ENCODE results near the gene ZCCHC10.
A peak's percentile ranks its signal among the peaks of the same experiment; 100 is the strongest.
"Not testable (repeated sequence)": the region's sequence is repeated elsewhere in the genome, so short reads cannot be mapped to it uniquely, and the experiment has no call there.

Gene ZCCHC10

GRCh38 chr5:132972436-132972828 lies 53.9 kb downstream of the ZCCHC10 start:
- not testable (repeated sequence) for DNase-seq

DNA sequence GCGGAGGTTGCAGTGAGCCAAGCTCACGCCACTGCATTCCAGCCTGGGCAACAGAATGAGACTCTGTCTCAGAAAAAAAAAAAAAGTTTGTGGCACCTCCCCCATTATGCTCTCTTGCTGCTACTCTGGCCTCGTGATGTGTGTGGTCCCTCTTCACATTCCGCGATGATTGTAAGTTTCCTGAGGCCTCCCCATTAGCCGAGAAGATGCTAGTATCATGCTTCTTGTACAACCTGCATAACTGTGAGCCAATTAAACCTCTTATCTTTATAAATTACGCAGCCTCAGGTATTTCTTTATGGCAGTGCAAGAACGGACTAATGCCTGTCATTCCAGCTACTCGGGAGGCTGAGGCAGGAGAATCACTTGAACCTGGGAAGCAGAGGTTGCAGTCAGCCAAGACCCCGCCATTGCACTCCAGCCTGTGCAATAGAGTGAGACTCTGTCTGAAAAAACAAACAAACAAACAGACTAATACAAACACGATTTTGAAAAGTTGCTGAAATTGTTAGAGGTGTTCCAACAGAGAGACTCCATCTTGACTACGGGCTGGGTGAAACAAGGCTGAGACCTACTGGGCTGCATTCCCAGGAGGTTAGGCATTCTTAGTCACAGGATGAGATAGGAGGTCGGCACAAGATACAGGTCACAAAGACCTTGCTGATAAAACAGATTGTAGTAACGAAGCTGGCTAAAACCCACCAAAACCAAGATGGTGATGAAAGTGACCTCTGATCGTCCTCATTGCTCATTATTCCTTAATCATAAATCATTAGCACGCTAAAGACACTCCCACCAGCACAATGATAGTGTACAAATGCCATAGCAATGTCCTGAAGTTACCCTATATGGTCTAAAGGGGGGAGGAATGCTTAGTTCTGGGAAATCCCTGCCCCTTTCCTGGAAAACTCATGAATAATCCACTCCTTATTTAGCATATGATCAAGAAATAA lies 54.6 kb downstream of the ZCCHC10 start:
- DNase-seq = no peak

DNA sequence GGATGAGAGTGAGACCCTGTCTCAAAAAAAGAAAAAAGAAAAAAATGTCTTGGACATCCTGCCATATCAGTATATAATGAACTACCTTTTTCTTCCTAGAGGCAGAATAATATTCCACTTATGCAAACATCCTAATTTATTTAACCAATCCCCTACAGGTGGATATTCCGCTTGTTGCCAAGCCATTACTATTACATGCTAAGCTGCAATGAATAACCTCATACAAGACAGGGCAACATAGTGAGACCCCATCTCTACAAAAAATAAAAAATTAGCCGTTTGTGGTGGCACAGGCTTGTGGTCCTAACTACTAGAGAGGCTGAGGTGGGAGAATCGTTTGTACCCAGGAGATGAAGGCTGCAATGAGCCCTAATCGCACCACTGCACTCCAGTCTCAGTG lies 61.2 kb downstream of the ZCCHC10 start:
- DNase-seq = no peak

DNA sequence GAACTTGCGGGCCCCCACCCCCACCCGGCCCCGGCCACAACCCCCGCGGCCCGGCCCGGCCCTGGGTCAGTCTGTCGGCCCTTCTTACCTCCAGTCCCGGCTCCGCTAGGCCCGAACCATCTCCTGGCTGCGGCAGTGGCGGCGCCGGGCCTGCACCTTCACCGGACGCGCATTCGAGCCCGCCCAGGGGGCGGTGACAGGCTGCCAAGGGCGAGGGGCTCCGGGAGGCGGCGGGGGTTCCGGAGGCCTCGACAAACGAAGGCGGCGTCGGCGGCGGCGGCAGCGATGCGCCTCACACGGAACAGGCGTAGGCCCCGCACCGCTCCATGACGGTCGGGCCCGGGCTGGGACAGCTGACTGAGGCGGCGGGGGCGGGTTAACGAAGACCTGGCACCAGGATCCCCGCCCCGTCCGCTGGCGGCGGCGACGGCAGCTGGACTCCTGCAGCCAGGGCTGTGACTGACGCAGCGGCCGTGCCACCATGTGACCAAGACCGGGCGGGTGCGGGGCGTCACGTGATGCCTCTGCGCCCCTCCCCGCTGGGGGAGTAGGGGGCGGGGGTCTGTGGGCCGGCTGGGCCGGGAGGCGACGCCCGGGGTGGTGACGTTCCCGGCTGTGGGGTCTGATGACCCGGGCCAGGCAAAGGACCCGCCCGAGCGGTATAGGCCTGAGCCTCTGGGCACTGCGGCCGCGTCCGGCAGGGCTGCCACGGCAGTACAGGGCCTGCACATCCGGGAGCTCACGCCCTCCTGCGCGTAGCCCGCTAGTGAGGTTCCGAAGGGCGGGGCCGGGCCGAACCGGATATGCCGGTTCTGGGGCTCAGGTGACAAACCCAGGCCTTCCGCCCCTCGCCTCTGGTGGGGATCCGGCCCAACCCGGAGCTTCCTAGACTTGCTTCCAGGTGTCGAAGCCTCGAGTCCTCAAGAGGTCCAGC lies 62.9 kb downstream of the ZCCHC10 start, which contains the start of gene AFF4:
Gene AFF4 (minus strand): TSS at position 464 of the 934 bp plus-strand sequence. CDS start 26,445 bp downstream, outside the sequence.
- peak; percentile 98 for DNase-seq

GRCh38 chr5:132962429-132963021 lies 63.8 kb downstream of the ZCCHC10 start:
- DNase-seq = peak; percentile 53

DNA sequence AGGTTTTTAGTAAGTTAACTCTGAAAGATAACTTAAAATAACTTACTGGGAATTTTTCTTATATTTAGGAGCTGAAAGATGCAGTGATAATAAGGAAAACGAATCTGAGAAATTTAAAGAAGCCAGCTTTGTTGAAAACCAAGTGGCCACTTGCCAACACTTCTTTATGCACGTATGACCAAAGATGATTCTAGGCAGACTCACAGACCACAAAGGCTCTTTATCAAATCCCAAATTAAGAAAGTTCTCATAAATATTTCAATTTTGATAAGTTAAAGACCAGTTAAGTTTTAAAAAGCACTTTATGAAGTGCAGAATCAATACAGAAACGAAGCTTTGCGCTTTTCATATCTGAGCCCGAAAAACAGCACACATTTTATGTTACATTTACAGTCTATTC lies 64.5 kb downstream of the ZCCHC10 start:
- DNase-seq = no peak

- DNase-seq = not testable (repeated sequence)
Measured at GRCh38 chr5:132961123-132961815, 65.1 kb downstream of the ZCCHC10 start.

DNA sequence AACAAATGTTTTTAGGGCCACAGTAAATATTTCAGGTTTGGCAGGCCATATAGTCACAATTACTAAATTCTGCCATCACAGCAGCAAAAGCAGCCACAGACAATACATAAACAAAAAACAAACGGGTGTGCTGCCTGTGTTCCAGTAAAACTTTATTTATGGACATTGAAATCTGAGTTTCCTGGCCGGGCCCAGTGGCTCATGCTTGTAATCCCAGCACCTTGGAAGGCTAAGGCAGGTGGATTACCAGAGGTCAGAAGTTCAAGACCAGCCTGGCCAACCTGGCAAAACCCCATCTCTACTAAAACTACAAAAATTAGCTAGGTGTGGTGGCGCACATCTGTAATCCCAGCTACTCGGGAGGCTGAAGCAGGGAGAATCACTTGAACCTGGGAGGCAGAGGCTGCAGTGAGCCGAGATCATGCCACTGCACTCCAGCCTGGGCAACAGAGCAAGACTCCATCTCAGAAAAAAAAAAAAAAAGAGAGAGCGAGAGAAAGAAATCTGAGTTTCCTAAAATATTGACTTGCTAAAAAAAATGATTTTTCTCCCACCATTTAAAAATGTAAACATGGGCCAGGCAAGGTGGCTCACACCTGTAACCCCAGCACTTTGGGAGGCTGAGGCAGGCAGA lies 70.1 kb downstream of the ZCCHC10 start:
- not testable (repeated sequence) for DNase-seq

- DNase-seq = no peak
Measured at GRCh38 chr5:132953710-132954109, 72.6 kb downstream of the ZCCHC10 start.

DNA sequence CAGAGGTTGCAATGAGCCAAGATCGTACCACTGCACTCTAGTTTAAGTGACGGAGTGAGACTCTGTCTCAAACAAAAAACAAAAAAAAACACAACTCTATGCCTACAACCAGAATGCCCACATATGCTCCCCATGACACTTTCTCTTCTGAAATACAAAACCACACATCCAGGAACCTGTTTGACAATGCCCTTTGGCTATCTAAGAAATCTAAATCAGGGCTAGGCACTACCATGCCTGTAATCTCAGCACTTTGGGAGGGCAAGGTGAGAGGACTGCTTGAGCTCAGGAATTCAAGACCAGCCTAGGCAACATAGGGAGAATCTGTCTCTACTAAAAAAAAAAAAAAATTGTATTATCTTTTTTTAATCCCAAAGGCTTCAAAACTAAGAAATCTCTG lies 73.5 kb downstream of the ZCCHC10 start:
- DNase-seq = no peak

- DNase-seq = no peak
Measured at GRCh38 chr5:132951897-132952296, 74.5 kb downstream of the ZCCHC10 start.

DNA sequence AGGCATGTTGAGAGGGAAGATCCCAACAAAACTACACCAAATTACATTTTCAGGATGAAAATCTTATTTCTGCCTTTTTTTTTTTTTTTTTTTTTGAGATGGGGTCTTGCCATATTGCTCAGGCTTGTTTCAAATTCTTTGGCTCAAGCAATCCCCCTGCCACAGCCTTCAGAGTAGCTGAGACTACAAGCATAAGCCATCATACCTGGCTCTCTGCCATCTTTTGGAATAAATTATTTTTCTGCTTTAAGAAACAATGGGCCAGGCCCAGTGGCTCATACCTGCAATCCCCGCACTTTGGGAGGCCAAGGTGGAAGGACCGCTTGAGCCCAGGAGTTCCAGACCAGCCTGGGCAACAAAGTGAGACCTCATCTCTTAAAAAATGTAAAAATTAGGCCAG lies 77.2 kb downstream of the ZCCHC10 start:
- DNase-seq = no peak

GRCh38 chr5:132947671-132948070 lies 78.7 kb downstream of the ZCCHC10 start:
- DNase-seq = no peak

All from femur (tissue), 1 donor.